T-helper 9 cell (primary cell): ENCODE results near the gene MRPS33.
"Not testable (repeated sequence)": the region's sequence is repeated elsewhere in the genome, so short reads cannot be mapped to it uniquely, and the experiment has no call there.

Source experiments
- DNase-seq: peaks from one replicate; pipeline ENCODE4 v3.0.0-alpha.2; 2020
- total RNA-seq, 2 donors: gene quantifications; one replicate each; lab custom pipeline; 2026; lab: John Stamatoyannopoulos, UW

Gene MRPS33
- 10.6 to 30.0 reads per million in 2 donors for total RNA-seq

DNA sequence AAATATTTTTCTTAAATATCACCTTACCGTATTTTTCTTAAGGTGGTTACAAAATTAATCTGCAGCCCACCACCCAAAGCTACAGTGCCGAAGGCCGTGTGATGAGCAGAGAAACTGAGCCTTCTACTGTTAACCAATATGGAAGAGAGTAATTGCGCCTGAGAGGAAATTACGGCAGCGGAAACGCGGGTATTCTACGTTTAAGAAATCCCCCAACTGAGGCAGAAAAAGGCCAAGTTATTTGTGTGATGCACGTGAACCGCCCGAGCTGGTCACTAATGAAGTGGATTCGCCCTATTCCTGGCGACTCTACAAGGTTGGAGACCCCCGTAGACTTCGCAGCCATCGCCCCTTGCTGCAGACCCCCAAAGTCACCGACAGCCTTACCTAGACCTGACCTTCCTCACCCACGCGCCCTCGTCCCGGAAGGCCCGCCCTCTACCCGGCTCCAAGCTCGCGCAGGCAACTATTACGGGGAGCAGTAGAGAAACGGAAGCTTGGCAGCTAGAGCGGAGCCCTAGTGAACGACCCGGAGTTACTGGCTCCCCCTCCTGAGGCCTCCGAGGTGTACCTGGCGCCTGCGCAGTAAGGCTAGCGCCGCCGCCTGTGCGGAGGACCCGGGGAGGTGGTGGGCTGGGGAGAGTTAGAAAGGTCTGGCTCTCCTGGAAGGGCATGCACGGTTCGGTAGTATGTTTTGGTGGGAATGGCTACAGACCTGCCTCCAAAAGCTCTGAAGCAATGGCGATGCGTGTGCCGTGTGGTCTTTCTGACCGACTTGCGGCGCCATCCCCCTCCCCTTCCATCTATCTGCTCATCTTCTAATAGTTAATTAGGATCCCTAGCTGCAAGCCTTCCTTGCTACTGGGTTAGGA lies at the start of gene MRPS33:
MRPS33 (minus strand) TSS at position 429 of the 872 bp plus-strand sequence. CDS start 4,319 bp downstream, outside the sequence.
- DNase-seq: peak; percentile 90

DNA sequence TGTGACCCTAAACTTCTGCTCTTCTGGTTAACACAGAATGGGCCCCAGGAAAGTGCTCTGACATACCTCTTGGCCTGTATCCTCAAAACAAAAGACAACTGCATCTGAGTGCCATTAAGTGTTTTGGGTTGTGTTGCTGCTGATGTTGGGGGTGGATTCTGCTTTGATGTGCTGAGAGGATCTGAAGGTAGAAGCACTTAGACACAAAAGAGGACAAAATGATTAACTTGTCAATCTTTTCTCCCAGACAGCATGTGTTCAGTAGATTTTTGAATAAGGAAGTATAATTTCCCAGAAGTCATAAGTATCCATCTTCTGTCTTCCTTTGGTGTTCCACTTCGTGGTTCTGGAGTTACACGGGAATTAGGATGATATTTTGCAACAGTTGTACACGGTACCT lies 43.0 kb upstream of the MRPS33 start:
- DNase-seq: no peak

- DNase-seq: no peak
These were observed 40.4 kb upstream of the MRPS33 start for GRCh38 chr7:141055146-141055545.

- peak; percentile 35 for DNase-seq
These were observed 38.9 kb upstream of the MRPS33 start for GRCh38 chr7:141053626-141054025.

- no peak for DNase-seq
These were observed 31.3 kb upstream of the MRPS33 start for GRCh38 chr7:141045842-141046620.

- no peak for DNase-seq
These were observed 30.5 kb upstream of the MRPS33 start for GRCh38 chr7:141045126-141045841.

- no peak for DNase-seq
These were observed 28.9 kb upstream of the MRPS33 start for GRCh38 chr7:141043616-141044015.

DNA sequence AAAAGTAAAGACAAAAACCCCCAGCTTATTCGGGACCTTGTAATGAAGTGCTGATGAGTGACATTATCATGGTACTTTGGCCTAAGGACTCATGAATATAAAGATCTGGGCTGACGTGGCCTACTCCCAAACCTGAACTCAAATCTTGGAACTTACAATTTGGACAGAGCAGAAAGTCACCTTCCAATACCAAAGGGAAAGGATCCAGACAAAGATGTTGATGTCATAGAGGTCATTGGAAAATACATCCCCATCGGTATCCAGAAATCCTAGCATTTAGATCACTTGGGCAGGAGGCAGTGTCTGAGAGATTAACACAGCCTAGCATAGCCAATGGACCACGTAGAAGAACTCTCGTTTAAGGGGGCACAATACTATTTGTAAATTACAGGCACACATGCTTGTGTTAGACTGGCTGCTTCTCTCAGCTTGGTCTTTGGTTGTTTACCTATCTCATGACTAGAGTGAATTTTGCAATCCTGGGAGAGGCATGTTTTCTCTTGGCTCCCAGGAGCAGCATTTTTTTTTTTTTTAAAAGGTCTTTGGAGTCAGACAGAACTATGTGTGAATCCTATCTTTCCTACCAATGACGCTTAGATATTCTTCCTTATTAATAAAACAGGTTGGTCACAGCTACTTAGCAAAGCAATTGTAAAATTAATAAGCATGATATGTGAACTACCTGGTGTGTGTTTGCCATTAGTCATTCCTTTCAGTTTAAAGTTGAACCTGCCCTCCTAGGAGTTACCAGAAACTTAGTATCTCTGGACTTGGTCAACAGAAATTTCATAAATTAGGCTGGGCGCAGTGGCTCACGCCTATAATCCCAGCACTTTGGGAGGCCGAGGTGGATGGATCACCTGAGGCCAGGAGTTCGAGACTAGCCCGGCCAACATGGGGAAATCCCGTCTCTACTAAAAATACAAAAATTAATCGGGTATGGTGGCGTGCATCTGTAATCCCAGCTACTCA lies 27.8 kb upstream of the MRPS33 start:
- no peak for DNase-seq

- DNase-seq: no peak
These were observed 24.6 kb upstream of the MRPS33 start for GRCh38 chr7:141039376-141039775.

- DNase-seq: not testable (repeated sequence)
These were observed 23.3 kb upstream of the MRPS33 start for GRCh38 chr7:141038100-141038499.

DNA sequence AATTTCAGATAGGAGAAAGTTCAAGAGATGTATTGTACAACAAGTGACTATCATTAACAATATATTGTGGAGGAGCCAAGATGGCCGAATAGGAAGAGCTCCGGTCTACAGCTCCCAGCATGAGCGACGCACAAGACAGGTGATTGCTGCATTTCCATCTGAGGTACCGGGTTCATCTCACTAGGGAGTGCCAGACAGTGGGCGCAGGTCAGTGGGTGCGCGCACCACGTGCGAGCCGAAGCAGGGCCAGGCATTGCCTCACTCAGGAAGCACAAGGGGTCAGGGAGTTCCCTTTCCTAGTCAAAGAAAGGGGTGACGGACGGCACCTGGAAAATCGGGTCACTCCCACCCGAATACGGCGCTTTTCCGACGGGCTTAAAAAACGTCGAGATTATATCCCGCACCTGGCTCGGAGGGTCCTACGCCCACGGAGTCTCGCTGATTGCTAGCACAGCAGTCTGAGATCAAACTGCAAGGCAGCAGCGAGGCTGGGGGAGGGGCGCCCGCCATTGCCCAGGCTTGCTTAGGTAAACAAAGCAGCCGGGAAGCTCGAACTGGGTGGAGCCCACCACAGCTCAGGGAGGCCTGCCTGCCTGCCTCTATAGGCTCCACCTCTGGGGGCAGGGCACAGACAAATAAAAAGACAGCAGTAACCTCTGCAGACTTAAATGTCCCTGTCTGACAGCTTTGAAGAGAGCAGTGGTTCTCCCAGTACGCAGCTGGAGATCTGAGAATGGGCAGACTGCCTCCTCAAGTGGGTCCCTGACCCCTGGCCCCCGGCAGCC lies 18.0 kb upstream of the MRPS33 start:
- not testable (repeated sequence) for DNase-seq

DNA sequence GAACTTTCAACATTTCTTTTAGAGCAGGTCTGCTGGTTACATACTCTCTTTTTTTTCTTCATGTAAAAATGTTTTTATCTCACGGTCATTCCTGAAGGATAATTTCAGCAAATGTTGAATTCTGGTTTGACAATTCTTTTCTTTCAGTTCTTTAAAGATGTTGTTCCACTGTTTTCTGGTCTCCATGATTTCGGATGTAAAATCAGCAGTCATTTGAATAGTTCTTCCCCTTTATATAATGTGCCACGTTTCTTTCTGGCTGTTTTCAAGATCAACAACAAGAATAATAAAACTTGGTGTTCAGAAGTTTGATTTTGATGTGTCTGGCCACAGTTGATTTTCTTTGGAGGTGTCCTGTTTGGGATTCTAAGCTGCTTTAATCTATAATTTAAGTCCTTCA lies 14.0 kb upstream of the MRPS33 start:
- DNase-seq: no peak

DNA sequence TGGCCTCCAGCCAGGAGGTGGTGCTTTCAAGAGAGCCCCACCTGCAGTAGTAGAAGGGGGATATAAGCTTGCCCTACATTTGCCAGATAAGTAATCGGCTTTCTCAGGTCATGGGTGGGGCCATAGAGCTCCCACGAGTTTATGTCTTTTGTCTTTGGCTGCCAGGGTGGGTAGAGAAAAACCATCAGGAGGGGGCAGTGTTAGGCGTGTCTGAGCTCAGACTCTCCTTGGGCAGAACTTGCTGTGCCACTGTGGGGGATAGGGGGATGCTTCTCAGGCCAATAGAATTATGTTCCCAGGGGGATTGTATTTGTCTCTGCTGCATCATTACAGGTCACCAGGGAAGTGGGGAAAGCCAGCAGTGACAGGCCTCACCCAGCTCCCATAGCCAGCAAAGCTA lies 12.3 kb upstream of the MRPS33 start:
- DNase-seq: no peak

GRCh38 chr7:141024668-141025067 lies 9.9 kb upstream of the MRPS33 start:
- no peak for DNase-seq

- DNase-seq: no peak
These were observed 8.5 kb upstream of the MRPS33 start for GRCh38 chr7:141023295-141023694.

GRCh38 chr7:141017555-141017954 lies 2.8 kb upstream of the MRPS33 start:
- no peak for DNase-seq

GRCh38 chr7:141016349-141016748 lies 1.6 kb upstream of the MRPS33 start:
- no peak for DNase-seq

- DNase-seq: no peak
These were observed 628 bp downstream of the MRPS33 start for GRCh38 chr7:141014125-141014523.

GRCh38 chr7:141013345-141013715 lies 1.4 kb downstream of the MRPS33 start:
- DNase-seq: no peak

DNA sequence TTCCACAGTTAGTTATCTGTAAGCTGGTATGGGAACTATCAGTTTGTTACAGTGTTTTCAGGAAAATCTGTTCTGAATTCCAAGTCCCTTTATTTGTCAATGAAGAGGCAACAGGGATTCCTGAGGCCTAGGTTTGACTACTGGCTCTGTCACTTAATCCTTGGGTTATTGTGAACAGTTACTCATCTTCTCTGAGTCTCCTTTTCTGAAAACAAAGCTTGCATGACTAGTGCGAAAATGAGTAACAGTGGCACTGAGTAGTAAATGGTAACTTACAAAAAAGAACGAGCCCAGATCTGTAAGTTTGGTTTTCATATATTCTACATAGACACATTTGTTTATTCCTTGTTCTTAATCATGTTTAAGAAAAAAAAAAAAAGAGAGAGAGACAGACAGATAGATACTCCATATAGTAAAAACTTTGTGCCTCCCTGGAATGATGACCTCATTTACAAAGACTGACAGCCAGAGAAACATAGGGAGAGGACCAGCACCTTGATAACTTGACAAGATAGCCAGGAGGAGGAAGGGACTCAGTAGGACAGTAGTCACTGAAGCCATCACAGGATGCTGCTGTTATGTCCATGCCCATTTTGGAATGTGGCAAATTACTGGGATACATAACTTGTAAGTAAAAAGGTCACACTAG lies 1.9 kb downstream of the MRPS33 start:
- DNase-seq: no peak
